HEK293 (cell line): ENCODE results near the gene C1RL.

Experiments
- CTCF ChIA-PET: fragments of 350-600 bp; formaldehyde crosslinking; extraction: SDS; loops from one replicate; lab custom pipeline; 2021; ENCODE audit warnings: antibody characterized with exemption; lab: Yijun Ruan, JAX
- POLR2A ChIA-PET: fragments of 300-600 bp; formaldehyde crosslinking; extraction: SDS; loops from one replicate; lab custom pipeline; 2020; ENCODE audit warnings: antibody characterized with exemption, inconsistent platforms; lab: Yijun Ruan, JAX
- H3K27ac ChIP-seq: fragments of 200-500 bp; sonication (Bioruptor generic); 2 replicates; pipeline ENCODE4 v1.5.1; 2014; ENCODE audit warnings: low read depth, low read length, control low read depth, inconsistent platforms; ENCODE audit errors: extremely low read depth
- H3K36me3 ChIP-seq, 2 experiments: fragments of 200-500 bp in 1 of 2; sonication (Bioruptor generic) in 1 of 2; 1 replicate in 1 of 2; 2 replicates in 1 of 2; pipeline ENCODE4 v1.5.1; 2014 to 2017; ENCODE audit warnings: inconsistent platforms in 2 of 2, low read length in 2 of 2; ENCODE audit not compliant: control insufficient read depth in 2 of 2, insufficient read depth in 1 of 2
- H3K4me1 ChIP-seq: fragments of 200-500 bp; sonication (Bioruptor generic); 2 replicates; pipeline ENCODE4 v1.5.1; 2014; ENCODE audit warnings: mild to moderate bottlenecking, low read length, inconsistent platforms; ENCODE audit not compliant: control insufficient read depth, insufficient read depth
- H3K4me3 ChIP-seq: 2 replicates; pipeline ENCODE4 v1.5.1; 2011; ENCODE audit warnings: low read depth, mild to moderate bottlenecking, control low read depth, low read length, moderate library complexity
- H3K9me3 ChIP-seq: fragments of 200-500 bp; sonication (Bioruptor generic); 2 replicates; pipeline ENCODE4 v1.5.1; 2014; ENCODE audit warnings: low read depth, low read length, inconsistent platforms; ENCODE audit not compliant: control insufficient read depth, insufficient read depth
- GLIS1 ChIP-seq: fragments of 450-650 bp; formaldehyde crosslinking; IDR thresholded peaks from 2 replicates; pipeline ENCODE4 v1.5.1; 2016; ENCODE audit warnings: missing biosample characterization, missing genetic modification characterization
- OSR2 ChIP-seq: fragments of 450-650 bp; formaldehyde crosslinking; IDR thresholded peaks from 2 replicates; pipeline ENCODE4 v1.5.1; 2016; ENCODE audit warnings: missing biosample characterization, missing genetic modification characterization
- PRDM1 ChIP-seq: fragments of 450-650 bp; formaldehyde crosslinking; IDR thresholded peaks from 2 replicates; pipeline ENCODE4; 2016; ENCODE audit warnings: missing biosample characterization, missing genetic modification characterization
- ZNF121 ChIP-seq: fragments of 450-650 bp; formaldehyde crosslinking; IDR thresholded peaks from 2 replicates; pipeline ENCODE4 v1.5.1; 2016; ENCODE audit warnings: missing biosample characterization, missing genetic modification characterization
- ZNF202 ChIP-seq: fragments of 450-650 bp; formaldehyde crosslinking; IDR thresholded peaks from 2 replicates; pipeline ENCODE4 v1.5.1; 2016; ENCODE audit warnings: missing biosample characterization, missing genetic modification characterization, borderline replicate concordance
- ZNF280D ChIP-seq: fragments of 450-650 bp; formaldehyde crosslinking; IDR thresholded peaks from 2 replicates; pipeline ENCODE4 v1.5.1; 2016; ENCODE audit warnings: missing biosample characterization, missing genetic modification characterization
- ZNF366 ChIP-seq: fragments of 450-650 bp; formaldehyde crosslinking; conservative IDR thresholded peaks from 2 replicates; pipeline ENCODE4 v1.5.1; 2016; ENCODE audit warnings: missing biosample characterization, missing genetic modification characterization
- ZNF398 ChIP-seq: fragments of 450-650 bp; formaldehyde crosslinking; IDR thresholded peaks from 2 replicates; pipeline ENCODE4 v1.5.1; 2017; ENCODE audit warnings: missing biosample characterization, missing genetic modification characterization
- ZNF529 ChIP-seq: fragments of 450-650 bp; formaldehyde crosslinking; IDR thresholded peaks from 2 replicates; pipeline ENCODE4 v1.5.1; 2017; ENCODE audit warnings: missing genetic modification characterization, missing biosample characterization; ENCODE audit not compliant: insufficient replicate concordance
- ZNF792 ChIP-seq: fragments of 450-650 bp; formaldehyde crosslinking; IDR thresholded peaks from 2 replicates; pipeline ENCODE4 v1.5.1; 2016; ENCODE audit warnings: missing biosample characterization, missing genetic modification characterization

Gene C1RL

GRCh38 chr12:7101694-7102131 is 7.3 kb downstream of the C1RL start:
- Histone ChIP-seq H3K36me3 (peaks cover 0 to 29% of the 10 kb centered on the region in 2 experiments; a peak in 1 of 3 replicates), H3K27ac (no peak overlapping the region), H3K4me1 (no peaks in the 10 kb centered on the region), H3K9me3 (no peaks in the 10 kb centered on the region), H3K4me3 (no peak overlapping the region)
- CTCF ChIA-PET: interaction anchor here (1.6 to 4.6 kb wide), 2 partner anchors 10 to 157 kb away, joined by 5 to 32 read pairs; partner anchors contain the start of gene C12orf57
- POLR2A ChIA-PET: no interaction called here
- no peak for TF ChIP-seq ZNF398 (tag by site-specific recombination)
- TF ChIP-seq GLIS1 (tag by site-specific recombination): 0 out of 2 replicates have a peak, but pooled peaks have one; percentile 27

GRCh38 chr12:7101047-7101693 is 7.8 kb downstream of the C1RL start:
- no peak overlapping the region for H3K4me3 ChIP-seq
- no peak for TF ChIP-seq ZNF792 (tag by site-specific recombination)
- peak; percentile 73 for TF ChIP-seq ZNF366 (tag by site-specific recombination)
- TF ChIP-seq PRDM1 (tag by site-specific recombination): peak; percentile 53; the same call in 1 of the 2 replicates
- TF ChIP-seq ZNF121 (tag by site-specific recombination): peak; percentile 82
- TF ChIP-seq, all 188 proteins: peak for 3
- ChIA-PET CTCF (interaction anchor here (4.6 kb wide), 1 partner anchor 11 kb away, joined by 32 read pairs; no protein-coding TSS in a partner anchor), POLR2A (no interaction called here)
- Histone ChIP-seq H3K9me3 (no peaks in the 10 kb centered on the region), H3K36me3 (peaks cover 0 to 26% of the 10 kb centered on the region in 2 experiments; a peak in 1 of 3 replicates), H3K4me1 (no peaks in the 10 kb centered on the region), H3K27ac (no peak overlapping the region)

- no peaks in the 10 kb centered on the region for H3K4me1 ChIP-seq
- H3K27ac ChIP-seq: no peak overlapping the region
- POLR2A ChIA-PET: no interaction called here
- H3K36me3 ChIP-seq: peaks cover 0 to 25% of the 10 kb centered on the region in 2 experiments; a peak in 1 of 3 replicates
- CTCF ChIA-PET: interaction anchor here (1.1 to 4.6 kb wide), 2 partner anchors 8 to 12 kb away, joined by 4 to 32 read pairs; no protein-coding TSS in a partner anchor
- H3K9me3 ChIP-seq: no peaks in the 10 kb centered on the region
- H3K4me3 ChIP-seq: no peak overlapping the region
- TF ChIP-seq OSR2 (tag by site-specific recombination) (peak; percentile 66; the same call in 1 of the 2 replicates), ZNF529 (tag by site-specific recombination) (no peak)
These were observed 8.8 kb downstream of the C1RL start for GRCh38 chr12:7100239-7100638.

- TF ChIP-seq ZNF280D (tag by site-specific recombination): no peak
- TF ChIP-seq ZNF202 (tag by site-specific recombination): no peak
- ChIA-PET POLR2A (no interaction called here), CTCF (interaction anchor here (0.6 to 4.6 kb wide), 3 partner anchors 9 to 45 kb away, joined by 3 to 32 read pairs (median 4); no protein-coding TSS in a partner anchor)
- Histone ChIP-seq H3K36me3 (peaks cover 0 to 24% of the 10 kb centered on the region in 2 experiments; a peak in 1 of 3 replicates), H3K4me1 (no peaks in the 10 kb centered on the region), H3K9me3 (no peaks in the 10 kb centered on the region), H3K4me3 (no peak overlapping the region), H3K27ac (no peak overlapping the region)
These were observed 9.6 kb downstream of the C1RL start for GRCh38 chr12:7099290-7099996.
